ENCODE measurements around the gene CIAO3.

DNA sequence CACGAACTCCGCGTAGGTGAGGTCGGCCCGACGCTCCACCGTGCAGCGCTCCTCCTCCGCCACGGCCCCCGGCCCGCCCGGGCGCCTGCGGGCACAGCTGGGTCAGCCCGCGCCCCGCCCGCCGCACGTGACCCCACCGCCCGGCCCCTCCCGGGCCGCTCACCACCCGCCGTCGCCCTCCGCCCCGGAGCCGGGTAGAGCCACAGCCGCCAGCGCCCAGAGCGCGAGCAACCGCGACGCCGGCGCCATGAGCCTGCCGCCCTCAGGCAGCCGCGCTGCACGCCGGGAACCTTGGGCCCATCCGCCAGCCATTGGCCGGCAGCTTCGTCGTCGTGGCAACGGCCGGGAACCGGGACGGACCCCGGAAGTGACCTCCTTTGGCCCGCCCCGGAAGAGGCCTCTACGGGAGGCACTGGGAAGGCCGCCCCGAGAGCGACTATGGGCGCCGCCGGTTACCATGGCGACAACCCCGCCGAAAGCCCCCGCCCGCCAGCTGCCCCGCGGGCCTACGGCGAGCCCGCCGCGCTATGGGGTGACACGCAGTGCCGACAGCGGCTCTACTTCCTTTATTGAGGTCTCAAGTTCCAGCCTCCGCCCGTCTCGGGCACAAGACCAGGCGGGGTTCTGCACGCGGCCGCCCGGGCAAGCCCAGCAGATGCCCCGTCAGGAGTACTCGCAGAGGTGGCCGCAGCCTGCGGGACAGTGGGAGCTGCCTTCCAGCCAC lies 56.6 kb downstream of the CIAO3 start, which contains the start of gene JMJD8:
- TF ChIP-seq TAF1 (IDR thresholded peaks at IDR 0.05; ENCODE audit: borderline replicate concordance, low read depth, low read length) (peak; percentile 85), POLR2A (IDR thresholded peaks at IDR 0.05; ENCODE audit: low read depth, low read length) (peak; percentile 97)
